Neural crest cell (in vitro differentiated cells): ENCODE data around the gene CNTN4. TPM values are rescaled to one million over a fixed set of nuclear protein-coding genes. Genes with fewer than 3 reads are reported as not detected.

Experiments
- DNase-seq: peaks from one replicate; pipeline ENCODE4 v3.0.0; 2021; ENCODE audit warnings: low read depth, mixed read lengths, low spot score
- H3K27ac Mint-ChIP-seq: one replicate; pipeline ENCODE4 v1.8.0; 2021; ENCODE audit warnings: mild to moderate bottlenecking, mixed read lengths; ENCODE audit not compliant: unreplicated experiment
- H3K27me3 Mint-ChIP-seq: 2 replicates; pipeline ENCODE4 v1.8.0; 2021; ENCODE audit warnings: low read depth, mild to moderate bottlenecking, mixed read lengths
- H3K36me3 Mint-ChIP-seq: 2 replicates; pipeline ENCODE4 v1.8.0; 2021; ENCODE audit warnings: low read depth, mild to moderate bottlenecking, mixed read lengths
- H3K4me1 Mint-ChIP-seq: 2 replicates; pipeline ENCODE4 v1.8.0; 2021; ENCODE audit warnings: mixed read lengths
- H3K4me3 Mint-ChIP-seq: one replicate; pipeline ENCODE4 v1.8.0; 2021; ENCODE audit warnings: mild to moderate bottlenecking, mixed read lengths
- H3K9me3 Mint-ChIP-seq: 2 replicates; pipeline ENCODE4 v1.8.0; 2021; ENCODE audit warnings: mixed read lengths
- CTCF ChIP-seq: fragments of 200-600 bp; sonication (generic); conservative IDR thresholded peaks from 2 replicates; pipeline ENCODE4 v1.5.0; 2021; ENCODE audit warnings: antibody characterized with exemption, mild to moderate bottlenecking
- total RNA-seq: library from RNA; stranded (reverse); gene quantifications from 2 replicates; pipeline ENCODE4 v1.2.1, GENCODE V29; 2021

The CNTN4 gene
- total RNA-seq, 1 donor from 2014 or later: 2.9 TPM

- H3K4me3 Mint-ChIP-seq: no peak overlapping the region
- H3K4me1 Mint-ChIP-seq: peaks cover 6% of the 10 kb centered on the region
- peaks cover 3% of the 10 kb centered on the region for H3K9me3 Mint-ChIP-seq
- H3K27ac Mint-ChIP-seq: peak overlapping the region; percentile 10
- no peak for TF ChIP-seq CTCF
- no peak for DNase-seq
- H3K36me3 Mint-ChIP-seq: no peaks in the 10 kb centered on the region
- no peaks in the 10 kb centered on the region for H3K27me3 Mint-ChIP-seq
Observed at GRCh38 chr3:2880218-2880756, 781.6 kb downstream of the CNTN4 start.

DNA sequence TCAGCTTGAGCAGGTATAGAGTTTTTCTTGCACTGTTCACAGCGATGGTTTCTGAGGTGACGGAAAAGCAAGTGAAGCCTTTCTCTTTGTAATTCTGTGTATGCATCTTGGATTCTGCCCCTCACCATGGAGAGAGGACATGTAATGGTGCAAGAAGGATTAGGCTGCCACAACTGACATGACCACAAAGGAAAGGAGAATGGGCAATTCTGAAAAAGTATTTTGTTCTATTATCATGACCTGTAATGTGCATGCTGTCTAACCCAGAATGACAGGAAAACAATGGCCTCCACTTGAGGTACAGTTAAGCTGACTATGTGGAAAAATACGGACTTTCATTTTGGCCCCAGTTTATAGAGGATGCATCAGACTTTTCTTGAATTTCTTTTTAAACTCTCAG is 784.6 kb downstream of the CNTN4 start:
- Mint-ChIP-seq H3K27me3 (no peaks in the 10 kb centered on the region), H3K27ac (no peak overlapping the region), H3K4me3 (no peak overlapping the region), H3K9me3 (peaks cover 3% of the 10 kb centered on the region), H3K4me1 (peaks cover 6% of the 10 kb centered on the region), H3K36me3 (no peaks in the 10 kb centered on the region)
- TF ChIP-seq CTCF: no peak
- no peak for DNase-seq

DNA sequence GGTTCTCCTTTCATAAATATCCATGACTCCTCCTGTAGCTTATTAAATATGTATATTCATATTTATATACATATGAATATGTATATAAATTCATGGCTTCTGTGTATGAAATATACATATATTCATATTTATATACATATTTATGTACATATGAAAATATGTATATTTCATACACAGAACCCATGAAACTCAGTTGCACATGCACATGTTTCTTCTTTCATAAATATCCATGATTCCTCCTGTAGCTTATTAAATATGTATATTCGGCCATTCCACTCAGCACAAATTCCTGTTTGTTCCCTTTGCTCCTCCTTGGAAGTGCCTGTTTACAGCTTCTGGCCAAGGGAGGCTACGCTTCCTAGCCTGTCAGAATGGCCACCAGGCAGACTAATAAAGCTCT is 789.9 kb downstream of the CNTN4 start:
- TF ChIP-seq CTCF: no peak
- no peaks in the 10 kb centered on the region for H3K9me3 Mint-ChIP-seq
- no peaks in the 10 kb centered on the region for H3K36me3 Mint-ChIP-seq
- DNase-seq: no peak
- H3K27ac Mint-ChIP-seq: no peak overlapping the region
- no peak overlapping the region for H3K4me3 Mint-ChIP-seq
- no peaks in the 10 kb centered on the region for H3K27me3 Mint-ChIP-seq
- H3K4me1 Mint-ChIP-seq: peaks cover under 1% of the 10 kb centered on the region

- no peaks in the 10 kb centered on the region for H3K4me1 Mint-ChIP-seq
- no peak overlapping the region for H3K4me3 Mint-ChIP-seq
- H3K27ac Mint-ChIP-seq: no peak overlapping the region
- no peak for DNase-seq
- H3K27me3 Mint-ChIP-seq: no peaks in the 10 kb centered on the region
- TF ChIP-seq CTCF: no peak
- peaks cover 2% of the 10 kb centered on the region for H3K9me3 Mint-ChIP-seq
- H3K36me3 Mint-ChIP-seq: no peaks in the 10 kb centered on the region
Observed at GRCh38 chr3:2889736-2890135, 791.1 kb downstream of the CNTN4 start.

GRCh38 chr3:2896308-2896939 is 797.8 kb downstream of the CNTN4 start:
- Mint-ChIP-seq H3K9me3 (peaks cover 4% of the 10 kb centered on the region), H3K4me1 (peaks cover 5% of the 10 kb centered on the region), H3K36me3 (no peaks in the 10 kb centered on the region), H3K27me3 (no peaks in the 10 kb centered on the region), H3K27ac (no peak overlapping the region), H3K4me3 (no peak overlapping the region)
- no peak for TF ChIP-seq CTCF
- no peak for DNase-seq
